ENCODE results near the gene TBX20.

- TF ChIP-seq, protein P1, sequence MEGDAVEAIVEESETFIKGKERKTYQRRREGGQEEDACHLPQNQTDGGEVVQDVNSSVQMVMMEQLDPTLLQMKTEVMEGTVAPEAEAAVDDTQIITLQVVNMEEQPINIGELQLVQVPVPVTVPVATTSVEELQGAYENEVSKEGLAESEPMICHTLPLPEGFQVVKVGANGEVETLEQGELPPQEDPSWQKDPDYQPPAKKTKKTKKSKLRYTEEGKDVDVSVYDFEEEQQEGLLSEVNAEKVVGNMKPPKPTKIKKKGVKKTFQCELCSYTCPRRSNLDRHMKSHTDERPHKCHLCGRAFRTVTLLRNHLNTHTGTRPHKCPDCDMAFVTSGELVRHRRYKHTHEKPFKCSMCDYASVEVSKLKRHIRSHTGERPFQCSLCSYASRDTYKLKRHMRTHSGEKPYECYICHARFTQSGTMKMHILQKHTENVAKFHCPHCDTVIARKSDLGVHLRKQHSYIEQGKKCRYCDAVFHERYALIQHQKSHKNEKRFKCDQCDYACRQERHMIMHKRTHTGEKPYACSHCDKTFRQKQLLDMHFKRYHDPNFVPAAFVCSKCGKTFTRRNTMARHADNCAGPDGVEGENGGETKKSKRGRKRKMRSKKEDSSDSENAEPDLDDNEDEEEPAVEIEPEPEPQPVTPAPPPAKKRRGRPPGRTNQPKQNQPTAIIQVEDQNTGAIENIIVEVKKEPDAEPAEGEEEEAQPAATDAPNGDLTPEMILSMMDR (IDR thresholded peaks at IDR 0.05) = no peak
- TF ChIP-seq EP300 (IDR thresholded peaks at IDR 0.05) = no peak
- TF ChIP-seq POLR2AphosphoS5 (IDR thresholded peaks at IDR 0.05) = no peak
- TF ChIP-seq POLR2A (IDR thresholded peaks at IDR 0.05) = no peak
These were observed 4.4 kb downstream of the TBX20 start for GRCh38 chr7:35249537-35249907.
